ENCODE data around the gene GNS. TPM values are rescaled to one million over a fixed set of nuclear protein-coding genes. Genes with fewer than 3 reads are reported as not detected.
"Not testable (repeated sequence)": the region's sequence is repeated elsewhere in the genome, so short reads cannot be mapped to it uniquely, and the experiment has no call there.

Gene GNS
- total and polyA plus RNA-seq, 2 of the 13 experiments (the other 11 are each of a cell fraction or from before 2014, with no cell fraction given) = 49.8 to 51.0 TPM

GRCh38 chr12:64780132-64780530 lies 20.9 kb upstream of the GNS start (continued):
- 0 out of 2 replicates have a peak, but pooled peaks have one; percentile 52 for TF ChIP-seq ZNF274 (CRISPR knock-in tag; IDR thresholded peaks at IDR 0.05)
- TF ChIP-seq RBM39 (IDR thresholded peaks at IDR 0.05; ENCODE audit: low read depth, low read length, poor library complexity, severe bottlenecking) = no peak

- BruUV-seq (replicated peaks) = no TSS peak
- ChIA-PET CTCF (ENCODE audit: low intra/inter-chr PET ratio, low total read pairs) (no interaction called here), POLR2A (no interaction called here)
- H3K9me3 ChIP-seq (ENCODE audit: low read length) = peaks cover 12% of the 10 kb centered on the region
- H3K27me3 ChIP-seq (ENCODE audit: control insufficient read depth in 1 of 2, insufficient read depth in 2 of 2, low read length in 2 of 2) = peaks cover 2 to 35% of the 10 kb centered on the region in 2 experiments; a peak in 4 of 5 replicates
- peak overlapping the region; percentile 28; the same call in 1 of the 2 replicates for H3K4me2 ChIP-seq (ENCODE audit: low read depth, low read length)
- TF ChIP-seq SIX4 (CRISPR knock-in tag; IDR thresholded peaks at IDR 0.05) (no peak), ZNF354B (CRISPR knock-in tag; IDR thresholded peaks at IDR 0.05) (no peak), SP140L (CRISPR knock-in tag; IDR thresholded peaks at IDR 0.05; ENCODE audit: borderline replicate concordance) (no peak), TGIF2 (CRISPR knock-in tag; IDR thresholded peaks at IDR 0.05) (no peak), MIXL1 (CRISPR knock-in tag; IDR thresholded peaks at IDR 0.05) (no peak), ZNF569 (CRISPR knock-in tag; IDR thresholded peaks at IDR 0.05; ENCODE audit: borderline replicate concordance) (no peak), FOSL2 (CRISPR knock-in tag; IDR thresholded peaks at IDR 0.05) (no peak), NRL (CRISPR knock-in tag; IDR thresholded peaks at IDR 0.05; ENCODE audit: borderline replicate concordance) (no peak), GPN1 (CRISPR knock-in tag; IDR thresholded peaks at IDR 0.05; ENCODE audit: borderline replicate concordance) (no peak), AKAP8 (CRISPR knock-in tag; IDR thresholded peaks at IDR 0.05) (no peak), ZNF143 (CRISPR knock-in tag; IDR thresholded peaks at IDR 0.05) (no peak), ZFAT (CRISPR knock-in tag; conservative IDR thresholded peaks at IDR 0.05) (no peak), SIN3A (IDR thresholded peaks at IDR 0.05; ENCODE audit: borderline replicate concordance, low read depth, low read length) (no peak), RBM22 (optimal IDR thresholded peaks at IDR 0.05; ENCODE audit: low read length) (no peak), FIP1L1 (IDR thresholded peaks at IDR 0.05; ENCODE audit: borderline replicate concordance, insufficient read depth, low read depth, low read length) (no peak), CREB3 (CRISPR knock-in tag; IDR thresholded peaks at IDR 0.05) (no peak)
- H3K27ac ChIP-seq (ENCODE audit: extremely low read length, insufficient read depth, low read length) = no peak overlapping the region
- FAIRE-seq (peak; percentile 8), DNase-seq (ENCODE audit: low spot score) (no peak), ATAC-seq (no peak)
- no peak overlapping the region for H2AFZ ChIP-seq (ENCODE audit: low read length)
- no peaks in the 10 kb centered on the region for H3K79me2 ChIP-seq (ENCODE audit: insufficient read depth, low read length)
- intact Hi-C loops (cut with micrococcal nuclease; ENCODE audit: unreplicated experiment) = no loop called here
- peaks cover 28% of the 10 kb centered on the region for H3K4me1 ChIP-seq (ENCODE audit: insufficient read depth, low read length)
- H3K9ac ChIP-seq (ENCODE audit: insufficient read depth, low read depth, low read length) = no peak overlapping the region
- H3K36me3 ChIP-seq (replicated peaks in 1 of 2; ENCODE audit: control insufficient read depth in 1 of 2, insufficient read depth in 2 of 2, low read length in 2 of 2) = no peaks in the 10 kb centered on the region
- in situ Hi-C loops (cut with HindIII; ENCODE audit: extremely low pct_ligation_motif_present, low pct_unique_long_range_greater_than_20kb) = no loop called here
- WGBS (ENCODE audit: low lambda C conversion rate) = 5% methylated on average over 10 of the region's 10 CpGs
- H3K4me3 ChIP-seq (replicated peaks in 1 of 3; ENCODE audit: insufficient read depth in 1 of 3, low read depth in 2 of 3, low read length in 3 of 3) = peak overlapping the region in 1 of 3 experiments; percentile 8; a peak in 1 of 6 replicates
- H4K20me1 ChIP-seq (ENCODE audit: insufficient read depth, low read length) = no peaks in the 10 kb centered on the region
Observed at GRCh38 chr12:64779354-64779974, 20.3 kb upstream of the GNS start.

GRCh38 chr12:64775147-64775736 lies 16.0 kb upstream of the GNS start:
- FAIRE-seq; DNase-seq (ENCODE audit: low spot score); H4K20me1 ChIP-seq (ENCODE audit: insufficient read depth, low read length); POLR2A ChIA-PET; CTCF ChIA-PET (ENCODE audit: low intra/inter-chr PET ratio, low total read pairs); BruUV-seq (replicated peaks); H2AFZ ChIP-seq (ENCODE audit: low read length); H3K36me3 ChIP-seq (replicated peaks in 1 of 2; ENCODE audit: control insufficient read depth in 1 of 2, insufficient read depth in 2 of 2, low read length in 2 of 2); H3K27ac ChIP-seq (ENCODE audit: extremely low read length, insufficient read depth, low read length); H3K4me1 ChIP-seq (ENCODE audit: insufficient read depth, low read length); intact Hi-C loops (cut with micrococcal nuclease; ENCODE audit: unreplicated experiment); in situ Hi-C loops (cut with HindIII; ENCODE audit: extremely low pct_ligation_motif_present, low pct_unique_long_range_greater_than_20kb); H3K9ac ChIP-seq (ENCODE audit: insufficient read depth, low read depth, low read length); H3K4me2 ChIP-seq (ENCODE audit: low read depth, low read length); H3K27me3 ChIP-seq (ENCODE audit: control insufficient read depth in 1 of 2, insufficient read depth in 2 of 2, low read length in 2 of 2); ATAC-seq; H3K79me2 ChIP-seq (ENCODE audit: insufficient read depth, low read length); H3K4me3 ChIP-seq (replicated peaks in 1 of 3; ENCODE audit: insufficient read depth in 1 of 3, low read depth in 2 of 3, low read length in 3 of 3): not testable (repeated sequence)
- H3K9me3 ChIP-seq (ENCODE audit: low read length) = peaks cover 15% of the 10 kb centered on the region

All from HepG2 (cell line).